K562 (cell line): ENCODE measurements around the gene PTGIR. TPM values are rescaled to one million over a fixed set of nuclear protein-coding genes. Genes with fewer than 3 reads are reported as not detected.
A peak's percentile ranks its signal among the peaks of the same experiment; 100 is the strongest.

Experiments used
- CHD7 ChIP-seq: fragments of 200-600 bp; sonication (generic); IDR thresholded peaks from one replicate; pipeline ENCODE4 v1.6.1; 2012; ENCODE audit warnings: mild to moderate bottlenecking, low read depth, low read length, inconsistent platforms
- CUX1 ChIP-seq: fragments of 200-800 bp; sonication (Bioruptor generic); IDR thresholded peaks from 2 replicates; pipeline ENCODE4 v1.6.1; 2016; ENCODE audit warnings: missing genetic modification characterization, missing compliant biosample characterization
- HMG20B ChIP-seq: fragments of 250-450 bp; sonication (Bioruptor Pico); IDR thresholded peaks from 2 replicates; pipeline ENCODE4 v1.5.0; 2021; ENCODE audit warnings: mild to moderate bottlenecking
- MCM5 ChIP-seq: fragments of 450-650 bp; IDR thresholded peaks from 2 replicates; pipeline ENCODE4 v1.6.1; 2016; ENCODE audit warnings: low read depth
- NCOA2 ChIP-seq, 2 experiments: fragments of 450-650 bp; IDR thresholded peaks; 2 replicates each; pipeline ENCODE4 v1.6.1; 2018; ENCODE audit warnings: mild to moderate bottlenecking in 2 of 2, moderate library complexity in 1 of 2; ENCODE audit not compliant: partially characterized antibody in 2 of 2
- TAF15 ChIP-seq: fragments of 200-400 bp; formaldehyde crosslinking; IDR thresholded peaks from 2 replicates; pipeline ENCODE4 v1.6.1; 2017; ENCODE audit warnings: mild to moderate bottlenecking, low read depth, low read length, moderate library complexity
- ZNF146 ChIP-seq: IDR thresholded peaks from one replicate; pipeline ENCODE4 v1.6.1; 2018; ENCODE audit warnings: missing compliant biosample characterization; ENCODE audit not compliant: unreplicated experiment
- ZNF780A ChIP-seq: fragments of 250-450 bp; sonication (Bioruptor Pico); IDR thresholded peaks from 2 replicates; pipeline ENCODE4 v1.5.0; 2021; ENCODE audit warnings: mild to moderate bottlenecking
- polyA plus RNA-seq, 8 experiments: library from polyadenylated mRNA; depleted of rRNA in 4 of 8; stranded (reverse) in 5 of 8; unstranded in 3 of 8; fragments of >200 nt; fragmentation: Nextera tagmentation in 2 of 8; fragmentation: Illumina TruSeq in 1 of 8; extraction: Ambion mirVana in 2 of 8; extraction: Trizol in 1 of 8; gene quantifications; 2 replicates each; pipeline versions ENCODE4 v1.2.1 to v1.2.3, GENCODE V29; 2011 to 2014; ENCODE audit warnings: inconsistent platforms in 1 of 8, missing spikeins in 1 of 8
- total RNA-seq, 7 experiments: library from RNA; depleted of rRNA in 6 of 7; stranded (reverse); fragments of >200 nt in 6 of 7; fragmentation: Illumina TruSeq in 2 of 7; extraction: Trizol in 2 of 7; gene quantifications; 2 replicates each; pipeline versions ENCODE4 v1.2.1 to v1.2.3, GENCODE V29; 2011 to 2021; ENCODE audit warnings: low replicate concordance in 1 of 7

PTGIR gene
- total and polyA plus RNA-seq, 9 of the 15 experiments (the other 6 are each of a cell fraction or from before 2014, with no cell fraction given), result 0.11 to 3.4 (median 1.1) TPM; not detected in 1

- TF ChIP-seq CHD7, result no peak
- peak; percentile 76; the same call in 1 of the 2 replicates for TF ChIP-seq CUX1 (CRISPR knock-in tag)
- TF ChIP-seq NCOA2 (IDR thresholded peaks at IDR 0.05; ENCODE audit: partially characterized antibody in 2 of 2), result no peak
- no peak for TF ChIP-seq MCM5
- TF ChIP-seq HMG20B, result no peak
- TF ChIP-seq TAF15, result no peak
- no peak for TF ChIP-seq ZNF146 (CRISPR knock-in tag)
- no peak for TF ChIP-seq ZNF780A (CRISPR knock-in tag)
Measured at GRCh38 chr19:46600384-46601317, 24.2 kb downstream of the PTGIR start (continued).
